Nephron progenitor cell (in vitro differentiated cells): ENCODE measurements around the gene ANKRD16.
A peak's percentile ranks its signal among the peaks of the same experiment; 100 is the strongest.

ENCODE experiments used
- DNase-seq: peaks from one replicate; pipeline ENCODE4 v3.0.0; 2021
- H3K27ac Mint-ChIP-seq: 2 replicates; pipeline ENCODE4 v1.8.0; 2021; ENCODE audit warnings: mild to moderate bottlenecking, moderate library complexity, mixed read lengths
- H3K27me3 Mint-ChIP-seq: 2 replicates; pipeline ENCODE4 v1.8.0; 2021; ENCODE audit warnings: mild to moderate bottlenecking, low read depth, mixed read lengths; ENCODE audit not compliant: poor library complexity
- H3K36me3 Mint-ChIP-seq: 2 replicates; pipeline ENCODE4 v1.8.0; 2021; ENCODE audit warnings: low read depth, mixed read lengths
- H3K4me1 Mint-ChIP-seq: 2 replicates; pipeline ENCODE4 v1.8.0; 2021; ENCODE audit warnings: mixed read lengths
- H3K4me3 Mint-ChIP-seq: 2 replicates; pipeline ENCODE4 v1.8.0; 2021; ENCODE audit warnings: mild to moderate bottlenecking, moderate library complexity, mixed read lengths
- H3K9me3 Mint-ChIP-seq: 2 replicates; pipeline ENCODE4 v1.8.0; 2021; ENCODE audit warnings: mild to moderate bottlenecking, moderate library complexity, mixed read lengths
- TF ChIP-seq, protein P1 (sequence below): fragments of 200-600 bp; sonication (generic); IDR thresholded peaks from 2 replicates; pipeline ENCODE4 v1.5.0; 2021; ENCODE audit warnings: antibody characterized with exemption

Gene ANKRD16

GRCh38 chr10:5817322-5818047, 72.2 kb downstream of the ANKRD16 start:
- peaks cover 4% of the 10 kb centered on the region for H3K36me3 Mint-ChIP-seq
- peaks cover 8% of the 10 kb centered on the region for H3K27me3 Mint-ChIP-seq
- TF ChIP-seq, protein P1, sequence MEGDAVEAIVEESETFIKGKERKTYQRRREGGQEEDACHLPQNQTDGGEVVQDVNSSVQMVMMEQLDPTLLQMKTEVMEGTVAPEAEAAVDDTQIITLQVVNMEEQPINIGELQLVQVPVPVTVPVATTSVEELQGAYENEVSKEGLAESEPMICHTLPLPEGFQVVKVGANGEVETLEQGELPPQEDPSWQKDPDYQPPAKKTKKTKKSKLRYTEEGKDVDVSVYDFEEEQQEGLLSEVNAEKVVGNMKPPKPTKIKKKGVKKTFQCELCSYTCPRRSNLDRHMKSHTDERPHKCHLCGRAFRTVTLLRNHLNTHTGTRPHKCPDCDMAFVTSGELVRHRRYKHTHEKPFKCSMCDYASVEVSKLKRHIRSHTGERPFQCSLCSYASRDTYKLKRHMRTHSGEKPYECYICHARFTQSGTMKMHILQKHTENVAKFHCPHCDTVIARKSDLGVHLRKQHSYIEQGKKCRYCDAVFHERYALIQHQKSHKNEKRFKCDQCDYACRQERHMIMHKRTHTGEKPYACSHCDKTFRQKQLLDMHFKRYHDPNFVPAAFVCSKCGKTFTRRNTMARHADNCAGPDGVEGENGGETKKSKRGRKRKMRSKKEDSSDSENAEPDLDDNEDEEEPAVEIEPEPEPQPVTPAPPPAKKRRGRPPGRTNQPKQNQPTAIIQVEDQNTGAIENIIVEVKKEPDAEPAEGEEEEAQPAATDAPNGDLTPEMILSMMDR, result no peak
- H3K27ac Mint-ChIP-seq, result no peak overlapping the region
- H3K9me3 Mint-ChIP-seq, result no peaks in the 10 kb centered on the region
- no peak for DNase-seq
- H3K4me1 Mint-ChIP-seq, result peaks cover 14% of the 10 kb centered on the region
- H3K4me3 Mint-ChIP-seq, result no peak overlapping the region

- TF ChIP-seq, protein P1, result no peak
- Mint-ChIP-seq H3K27me3 (peaks cover 8% of the 10 kb centered on the region), H3K9me3 (no peaks in the 10 kb centered on the region), H3K27ac (no peak overlapping the region), H3K4me1 (peaks cover 24% of the 10 kb centered on the region), H3K4me3 (no peak overlapping the region), H3K36me3 (peaks cover 4% of the 10 kb centered on the region)
- DNase-seq, result no peak
Observed at GRCh38 chr10:5816170-5816569, 73.5 kb downstream of the ANKRD16 start.

DNA sequence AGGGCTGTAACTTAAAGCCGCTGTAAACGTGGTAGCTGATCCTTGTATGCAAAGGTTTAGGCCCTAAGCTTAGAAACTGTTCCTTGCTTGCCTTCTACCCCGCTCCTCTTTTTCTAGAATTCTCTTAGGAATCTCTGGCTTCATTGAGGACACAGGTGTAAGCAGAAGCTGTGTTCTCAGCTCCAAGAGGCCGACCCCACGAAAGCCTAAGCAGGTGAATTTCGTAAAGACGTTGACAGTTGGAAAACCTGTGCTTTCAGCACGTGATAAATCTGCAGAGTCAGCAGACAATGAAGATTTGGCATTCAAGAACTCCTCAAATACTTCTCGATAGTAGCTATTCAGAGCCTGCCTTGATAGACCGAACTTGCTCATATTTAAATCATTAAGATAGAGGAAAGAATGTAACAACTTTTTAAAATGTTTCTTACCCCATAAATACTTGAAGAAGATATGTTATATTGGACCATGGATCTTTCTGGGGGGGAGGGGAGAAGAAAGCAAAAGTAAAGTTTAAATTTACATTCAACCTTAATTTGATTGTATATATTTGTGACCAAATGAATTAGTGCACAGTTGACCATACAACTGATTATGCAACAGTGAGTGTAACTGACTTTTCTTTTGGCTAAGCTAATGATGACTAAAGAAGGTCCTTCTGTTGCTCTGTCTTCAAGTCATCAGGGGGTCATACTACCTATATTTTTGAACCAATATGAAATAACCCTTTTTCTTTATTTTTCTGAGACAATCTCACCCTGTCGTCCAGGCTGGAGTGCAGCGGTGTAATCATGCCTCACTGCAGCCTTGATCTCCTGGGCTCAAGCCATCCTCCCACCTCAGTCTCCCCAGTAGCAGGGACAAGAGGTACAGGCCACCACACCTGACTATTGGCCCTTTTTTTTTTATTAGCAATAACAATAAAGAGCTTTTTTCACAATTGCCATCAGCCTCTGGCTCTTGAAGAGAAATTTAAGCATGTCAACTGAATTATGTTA, 75.3 kb downstream of the ANKRD16 start:
- H3K4me3 Mint-ChIP-seq, result peak overlapping the region; percentile 97
- H3K27me3 Mint-ChIP-seq, result peaks cover 3% of the 10 kb centered on the region
- H3K27ac Mint-ChIP-seq, result peak overlapping the region; percentile 64
- no peaks in the 10 kb centered on the region for H3K9me3 Mint-ChIP-seq
- no peak for DNase-seq
- TF ChIP-seq, protein P1, result no peak
- peaks cover 5% of the 10 kb centered on the region for H3K36me3 Mint-ChIP-seq
- H3K4me1 Mint-ChIP-seq, result peaks cover 42% of the 10 kb centered on the region

DNA sequence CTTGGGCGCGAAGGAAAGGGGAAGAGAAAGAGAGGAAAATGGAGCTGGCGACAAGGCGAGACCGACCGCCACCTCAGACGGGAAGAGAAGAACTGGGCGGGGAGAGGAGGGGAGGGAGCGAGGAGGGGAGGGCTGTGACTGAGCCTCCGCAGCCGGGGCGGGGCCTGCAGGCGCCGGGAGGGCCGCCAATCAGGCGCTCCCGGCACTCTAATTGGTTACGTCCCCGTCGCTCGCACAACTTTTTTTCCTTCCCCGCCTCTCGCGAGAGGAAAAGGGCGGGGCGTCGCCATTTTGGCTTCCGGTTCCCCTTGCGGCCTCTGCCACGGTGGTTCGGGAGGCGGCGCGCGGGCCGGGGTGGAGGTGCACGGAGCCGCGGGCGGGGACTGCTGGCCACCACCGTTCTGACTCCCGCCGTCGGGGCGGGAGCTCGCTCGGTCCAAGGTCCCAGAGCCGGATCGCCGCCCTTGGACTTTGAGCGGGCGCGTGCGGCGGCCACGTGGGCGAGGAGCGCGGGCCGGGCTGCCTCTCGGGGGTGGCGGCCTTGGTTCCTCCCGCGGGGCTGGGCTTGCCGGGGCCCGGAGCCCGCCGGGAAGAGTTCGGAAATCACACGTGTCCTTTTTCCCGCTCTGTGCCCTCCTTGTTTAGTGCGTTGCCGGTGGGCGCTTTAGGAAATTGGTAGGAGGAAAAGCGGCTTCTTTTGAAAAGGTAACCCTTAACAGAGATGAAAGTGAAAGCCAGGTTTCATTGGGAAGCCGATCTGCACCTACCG, 76.2 kb downstream of the ANKRD16 start, which contains the start of gene GDI2:
Gene GDI2, minus strand, starts transcription at position 94 of the 769 bp plus-strand sequence. CDS start 176 bp downstream, outside the sequence.
- Mint-ChIP-seq H3K27me3 (peaks cover 3% of the 10 kb centered on the region), H3K4me3 (peak within 1 kb of the TSS; percentile 97), H3K9me3 (no peaks in the 10 kb centered on the region), H3K4me1 (peaks cover 47% of the 10 kb centered on the region), H3K36me3 (peaks cover 14% of the 10 kb centered on the region), H3K27ac (peak within 1 kb of the TSS; percentile 96)
- peak; percentile 96 for DNase-seq
- TF ChIP-seq, protein P1, result no peak

GRCh38 chr10:5813091-5813340, 76.7 kb downstream of the ANKRD16 start:
- peak overlapping the region; percentile 97 for H3K4me3 Mint-ChIP-seq
- H3K27ac Mint-ChIP-seq, result peak overlapping the region; percentile 96
- TF ChIP-seq, protein P1, result no peak
- peaks cover 18% of the 10 kb centered on the region for H3K36me3 Mint-ChIP-seq
- H3K27me3 Mint-ChIP-seq, result peaks cover 3% of the 10 kb centered on the region
- DNase-seq, result no peak
- H3K4me1 Mint-ChIP-seq, result peaks cover 47% of the 10 kb centered on the region
- no peaks in the 10 kb centered on the region for H3K9me3 Mint-ChIP-seq
